ENCODE measurements around the gene PPP2CA. TPM values are rescaled to one million over a fixed set of nuclear protein-coding genes. Genes with fewer than 3 reads are reported as not detected.

PPP2CA gene
- total RNA-seq, 4 donors from 2014 or later: 42.8 to 227 (median 149) TPM

- H3K4me1 ChIP-seq: peaks cover 0 to 71% (median 28%) of the 10 kb centered on the region in 4 donors
Measured at GRCh38 chr5:134148316-134148715, 77.6 kb downstream of the PPP2CA start.

GRCh38 chr5:134146651-134147518 is 79.0 kb downstream of the PPP2CA start:
- H3K9me3 ChIP-seq: no peaks in the 10 kb centered on the region
- WGBS, 2 donors: 79 to 89% methylated on average over 4 of the region's 4 CpGs
- peaks cover 0 to 69% (median 28%) of the 10 kb centered on the region in 4 donors for H3K4me1 ChIP-seq
- H3K27me3 ChIP-seq: no peaks in the 10 kb centered on the region
- no peak for TF ChIP-seq CTCF (IDR thresholded peaks at IDR 0.05)
- TF ChIP-seq POLR2A (IDR thresholded peaks at IDR 0.05): no peak
- TF ChIP-seq EP300 (IDR thresholded peaks at IDR 0.05): no peak
- H3K36me3 ChIP-seq: peaks cover 0 to 88% (median 0%) of the 10 kb centered on the region in 3 donors
- peak overlapping the region in 2 of 4 donors; percentile 4 to 11 for H3K27ac ChIP-seq
- no peak overlapping the region for H3K4me3 ChIP-seq
- DNase-seq (ENCODE audit: low spot score in 2 of 2): no peak

More at GRCh38 chr5:134148316-134148715, 77.6 kb downstream of the PPP2CA start:
- 34 to 51% methylated on average over 2 of the region's 2 CpGs for WGBS, 2 donors
- Histone ChIP-seq H3K4me3 (no peak overlapping the region), H3K36me3 (peaks cover 0 to 88% (median 0%) of the 10 kb centered on the region in 3 donors), H3K27ac (peak overlapping the region in 1 of 4 donors; percentile 30), H3K27me3 (no peaks in the 10 kb centered on the region), H3K9me3 (no peaks in the 10 kb centered on the region)
- no peak for TF ChIP-seq POLR2A (IDR thresholded peaks at IDR 0.05)
- TF ChIP-seq CTCF (IDR thresholded peaks at IDR 0.05): no peak
- no peak for TF ChIP-seq EP300 (IDR thresholded peaks at IDR 0.05)
- DNase-seq (ENCODE audit: low spot score in 2 of 2): no peak

GRCh38 chr5:134145779-134146581 is 79.9 kb downstream of the PPP2CA start:
- peak overlapping the region in 1 of 4 donors; percentile 11 for H3K27ac ChIP-seq
- peaks cover 0 to 68% (median 29%) of the 10 kb centered on the region in 4 donors for H3K4me1 ChIP-seq
- H3K9me3 ChIP-seq: no peaks in the 10 kb centered on the region
- no peaks in the 10 kb centered on the region for H3K27me3 ChIP-seq
- no peak for TF ChIP-seq POLR2A (IDR thresholded peaks at IDR 0.05)
- TF ChIP-seq CTCF (IDR thresholded peaks at IDR 0.05): peak; percentile 89 to 97 (median 91)
- H3K4me3 ChIP-seq: no peak overlapping the region
- peaks cover 0 to 87% (median 0%) of the 10 kb centered on the region in 3 donors for H3K36me3 ChIP-seq
- peak; percentile 74 to 85 for DNase-seq (ENCODE audit: low spot score in 2 of 2)
- 89% methylated on average over 13 of the region's 13 CpGs for WGBS, 2 donors

- Histone ChIP-seq H3K4me1 (peaks cover 0 to 68% (median 24%) of the 10 kb centered on the region in 4 donors), H3K27me3 (no peaks in the 10 kb centered on the region), H3K4me3 (no peak overlapping the region), H3K9me3 (no peaks in the 10 kb centered on the region), H3K27ac (peak overlapping the region in 1 of 4 donors; percentile 44), H3K36me3 (peaks cover 0 to 83% (median 0%) of the 10 kb centered on the region in 3 donors)
- 38 to 50% methylated on average over 1 of the region's 1 CpG for WGBS, 2 donors
- no peak for DNase-seq (ENCODE audit: low spot score in 2 of 2)
- TF ChIP-seq POLR2A (IDR thresholded peaks at IDR 0.05) (no peak), CTCF (IDR thresholded peaks at IDR 0.05) (no peak), EP300 (IDR thresholded peaks at IDR 0.05) (no peak)
Measured at GRCh38 chr5:134145041-134145757, 80.7 kb downstream of the PPP2CA start.

Small RNA genes within 50 kb of the gene (small RNA-seq; reads per million reads assigned to genes)
- gene MIR3661: not detected

Other genes starting within 250 kb of the PPP2CA start
- 100 to 1,000 TPM in 1 of 4 donors, 10 to 100 TPM in 3; 64.7 to 103 (median 71.9) TPM for gene VDAC1, start 221.1 kb downstream of the PPP2CA start, total RNA-seq
- 10 to 100 TPM in 1 of 4 donors, 1 to 10 TPM in 3; 2.5 to 13.2 (median 6.6) TPM for gene TCF7, start 111.4 kb downstream of the PPP2CA start, total RNA-seq
- 100 to 1,000 TPM; 173 to 311 (median 209) TPM for gene SKP1, start 49.1 kb downstream of the PPP2CA start, total RNA-seq
- 10 to 100 TPM in 2 of 4 donors, 1 to 10 TPM in 1, under 1 TPM in 1; 0.90 to 27.3 (median 7.5) TPM for gene CDKL3, start 141.1 kb upstream of the PPP2CA start, total RNA-seq
- gene UBE2B, start 145.5 kb upstream of the PPP2CA start, total RNA-seq: 100 to 1,000 TPM in 1 of 4 donors, 10 to 100 TPM in 3; 61.6 to 124 (median 69.2) TPM
- 10 to 100 TPM; 13.9 to 37.6 (median 18.5) TPM for gene CDKN2AIPNL, start 185.8 kb upstream of the PPP2CA start, total RNA-seq

Measured in tibial nerve (tissue), 4 donors.